ENCODE measurements around the gene DLX4.

The DLX4 gene

GRCh38 chr17:49976163-49976827, 7.3 kb downstream of the DLX4 start:
- no peak overlapping the region for H3K4me3 ChIP-seq (replicated peaks; ENCODE audit: low read depth, low read length)
- DNase-seq (ENCODE audit: extremely low read depth, low read depth) = no peak
- no peak for TF ChIP-seq CTCF (IDR thresholded peaks at IDR 0.05; ENCODE audit: low read depth, low read length, missing control alignments)

GRCh38 chr17:49976828-49977202, 7.8 kb downstream of the DLX4 start:
- no peak overlapping the region for H3K4me3 ChIP-seq (replicated peaks; ENCODE audit: low read depth, low read length)
- TF ChIP-seq CTCF (IDR thresholded peaks at IDR 0.05; ENCODE audit: low read depth, low read length, missing control alignments) = no peak
- no peak for DNase-seq (ENCODE audit: extremely low read depth, low read depth)

GRCh38 chr17:49977463-49978389, 8.7 kb downstream of the DLX4 start:
- H3K4me3 ChIP-seq (replicated peaks; ENCODE audit: low read depth, low read length) = no peak overlapping the region
- no peak for TF ChIP-seq CTCF (IDR thresholded peaks at IDR 0.05; ENCODE audit: low read depth, low read length, missing control alignments)
- no peak for DNase-seq (ENCODE audit: extremely low read depth, low read depth)

- TF ChIP-seq CTCF (IDR thresholded peaks at IDR 0.05; ENCODE audit: low read depth, low read length, missing control alignments) = no peak
- DNase-seq (ENCODE audit: extremely low read depth, low read depth) = no peak
These were observed 9.5 kb downstream of the DLX4 start for GRCh38 chr17:49978501-49978900.

GRCh38 chr17:49979748-49980479, 10.9 kb downstream of the DLX4 start:
- no peak overlapping the region for H3K4me3 ChIP-seq (replicated peaks; ENCODE audit: low read depth, low read length)
- no peak for DNase-seq (ENCODE audit: extremely low read depth, low read depth)
- TF ChIP-seq CTCF (IDR thresholded peaks at IDR 0.05; ENCODE audit: low read depth, low read length, missing control alignments) = no peak

More at GRCh38 chr17:49978501-49978900, 9.5 kb downstream of the DLX4 start:
- no peak overlapping the region for H3K4me3 ChIP-seq (replicated peaks; ENCODE audit: low read depth, low read length)

GRCh38 chr17:49980703-49981197, 11.8 kb downstream of the DLX4 start:
- no peak overlapping the region for H3K4me3 ChIP-seq (replicated peaks; ENCODE audit: low read depth, low read length)
- no peak for DNase-seq (ENCODE audit: extremely low read depth, low read depth)
- TF ChIP-seq CTCF (IDR thresholded peaks at IDR 0.05; ENCODE audit: low read depth, low read length, missing control alignments) = no peak
